GM21447 (cell line): ENCODE results near the gene INPP4A.

Source experiments
- ATAC-seq: cut with Tn5 transposase; IDR thresholded peaks from one replicate; pipeline ENCODE4 v1.9.1; 2021; ENCODE audit not compliant: unreplicated experiment

The INPP4A gene

GRCh38 chr2:98509542-98510321 is 65.1 kb downstream of the INPP4A start:
- no peak for ATAC-seq

GRCh38 chr2:98510322-98510662 is 65.6 kb downstream of the INPP4A start:
- no peak for ATAC-seq

GRCh38 chr2:98511981-98512380 is 67.3 kb downstream of the INPP4A start:
- no peak for ATAC-seq

- ATAC-seq = no peak
Measured at GRCh38 chr2:98512699-98513098, 68.0 kb downstream of the INPP4A start.

GRCh38 chr2:98514096-98514639 is 69.5 kb downstream of the INPP4A start:
- no peak for ATAC-seq

DNA sequence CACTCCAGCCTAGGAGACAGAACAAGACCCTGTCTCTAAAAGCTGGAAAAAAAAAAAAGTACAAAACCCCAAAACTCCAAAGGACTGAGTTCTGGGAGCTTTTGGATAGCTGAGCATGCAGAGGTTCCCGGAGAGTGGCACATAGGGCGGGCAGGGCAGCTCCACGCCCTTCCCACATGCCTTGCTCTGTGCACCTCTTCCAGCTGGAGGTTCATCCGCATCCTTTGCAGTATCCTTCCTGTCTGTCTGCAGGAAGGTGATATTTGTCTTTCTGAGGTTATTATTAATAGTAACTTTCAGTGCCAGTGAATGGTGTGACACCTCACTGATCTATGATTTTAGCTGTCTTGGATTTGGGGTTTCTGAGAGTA is 70.2 kb downstream of the INPP4A start:
- ATAC-seq = no peak

DNA sequence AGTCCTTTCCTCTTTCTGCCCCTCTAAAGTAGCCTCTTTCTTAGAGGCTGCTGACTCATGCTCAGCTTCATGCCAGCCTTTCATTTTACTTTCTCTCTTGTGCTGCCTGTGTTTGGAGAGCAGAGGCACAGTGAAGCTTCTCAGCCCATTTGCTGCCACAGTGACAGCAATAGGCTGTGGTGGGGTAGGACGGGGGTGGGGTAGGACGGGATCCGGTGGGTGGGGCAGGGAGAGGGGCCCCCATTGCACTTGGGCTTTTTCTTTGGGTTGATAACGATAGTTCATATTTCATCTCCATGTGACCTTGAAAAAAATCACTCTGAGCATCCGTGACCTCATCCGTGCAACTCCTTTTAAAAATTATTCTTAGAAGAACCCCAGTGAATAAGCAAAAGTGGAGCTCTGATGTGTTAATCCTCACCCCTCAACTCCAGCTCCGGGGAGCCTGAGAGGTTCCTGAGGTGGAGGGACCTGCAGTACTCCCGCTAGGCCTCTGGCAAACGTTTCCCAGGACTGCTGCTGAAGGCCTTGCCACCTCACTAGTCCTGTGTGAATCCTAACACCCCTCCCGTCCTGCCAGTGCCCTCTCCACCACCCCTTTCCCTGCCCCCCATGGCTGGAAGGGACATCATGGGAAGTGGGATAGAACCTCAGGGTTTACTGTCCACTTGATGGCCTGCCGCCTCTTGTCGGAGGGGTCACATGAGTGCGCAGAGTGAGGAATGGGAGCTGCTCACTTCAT is 70.8 kb downstream of the INPP4A start:
- peak; percentile 62 for ATAC-seq

GRCh38 chr2:98516571-98516970 is 71.9 kb downstream of the INPP4A start:
- ATAC-seq = no peak

GRCh38 chr2:98517636-98518035 is 73.0 kb downstream of the INPP4A start:
- ATAC-seq = no peak

DNA sequence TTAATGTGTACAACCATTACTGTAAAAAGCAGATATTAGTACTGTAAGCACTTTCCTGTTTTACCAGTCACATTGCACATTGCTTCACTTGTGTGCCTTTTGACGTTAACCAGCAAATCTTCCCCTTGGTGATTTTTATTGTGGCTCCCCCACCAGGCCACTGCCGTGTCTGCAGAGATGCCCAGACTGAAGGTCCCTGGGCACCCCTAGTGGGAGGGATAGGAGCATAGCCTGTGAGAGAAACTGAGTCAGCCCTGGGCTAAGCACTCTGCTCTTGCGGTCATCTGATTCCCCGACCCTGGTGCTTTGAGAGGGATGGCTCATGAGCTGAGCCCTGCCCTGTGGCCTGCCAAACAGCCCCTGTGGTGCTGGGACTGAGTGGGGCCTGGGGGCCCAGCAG is 73.4 kb downstream of the INPP4A start:
- no peak for ATAC-seq

GRCh38 chr2:98519156-98519555 is 74.5 kb downstream of the INPP4A start:
- ATAC-seq = no peak

DNA sequence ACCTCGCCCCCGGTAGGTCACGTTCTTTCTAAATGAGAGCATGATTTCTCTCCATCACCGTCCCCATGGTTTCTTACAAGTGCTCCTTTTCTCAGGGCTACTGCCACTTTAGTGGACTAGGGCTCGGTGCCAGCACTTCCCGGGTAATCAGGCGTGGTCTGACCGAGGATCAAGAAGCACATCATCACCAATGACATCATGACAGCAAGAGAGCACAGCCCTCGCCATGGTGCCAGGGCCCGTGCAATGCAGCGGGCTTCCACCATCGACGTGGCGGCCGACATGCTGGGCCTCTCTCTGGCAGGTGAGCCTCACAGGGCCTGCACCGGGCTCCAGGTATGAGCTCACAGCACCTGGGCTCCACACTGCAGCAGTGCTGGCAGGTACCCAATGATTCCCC is 75.2 kb downstream of the INPP4A start:
- no peak for ATAC-seq

GRCh38 chr2:98520806-98521205 is 76.1 kb downstream of the INPP4A start:
- ATAC-seq = no peak

DNA sequence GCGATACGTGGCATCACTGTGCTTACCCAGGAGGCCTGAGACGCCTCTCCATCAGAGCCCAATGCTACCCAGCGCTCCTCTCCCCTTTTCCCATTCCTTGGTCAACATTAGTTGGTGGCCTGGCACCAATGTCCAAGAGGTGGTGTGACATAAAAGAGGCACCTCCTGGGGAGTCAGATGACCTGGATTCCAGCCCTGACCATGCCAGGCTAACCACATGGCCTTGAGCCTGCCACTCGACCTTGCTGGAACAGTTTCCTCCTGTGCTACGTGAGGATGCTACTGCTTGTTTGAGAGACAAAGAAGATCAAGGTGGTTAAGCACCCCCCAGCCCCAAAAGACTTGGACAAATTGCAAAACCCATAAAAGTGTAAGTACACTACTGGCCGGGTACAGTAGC is 76.6 kb downstream of the INPP4A start:
- ATAC-seq = no peak

DNA sequence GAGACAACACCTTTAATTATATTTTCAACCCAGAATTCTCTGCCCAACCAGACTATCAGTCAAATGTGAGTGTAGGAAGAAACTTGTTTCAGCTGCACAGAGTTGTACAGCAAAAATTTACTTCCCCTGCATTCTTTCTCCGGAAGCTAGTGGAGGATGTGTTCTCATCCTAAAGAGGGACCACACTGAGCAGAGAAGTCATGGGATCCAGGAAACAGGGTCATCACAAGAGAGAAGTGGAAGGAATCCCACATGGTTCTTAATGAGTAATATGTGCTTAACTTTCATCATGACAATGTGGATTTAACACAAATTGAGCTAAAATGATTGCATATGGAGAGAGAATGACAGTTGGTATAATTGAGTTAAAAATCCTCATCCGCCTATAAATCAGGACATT is 78.2 kb downstream of the INPP4A start:
- no peak for ATAC-seq

GRCh38 chr2:98524168-98524567 is 79.5 kb downstream of the INPP4A start:
- ATAC-seq = no peak

DNA sequence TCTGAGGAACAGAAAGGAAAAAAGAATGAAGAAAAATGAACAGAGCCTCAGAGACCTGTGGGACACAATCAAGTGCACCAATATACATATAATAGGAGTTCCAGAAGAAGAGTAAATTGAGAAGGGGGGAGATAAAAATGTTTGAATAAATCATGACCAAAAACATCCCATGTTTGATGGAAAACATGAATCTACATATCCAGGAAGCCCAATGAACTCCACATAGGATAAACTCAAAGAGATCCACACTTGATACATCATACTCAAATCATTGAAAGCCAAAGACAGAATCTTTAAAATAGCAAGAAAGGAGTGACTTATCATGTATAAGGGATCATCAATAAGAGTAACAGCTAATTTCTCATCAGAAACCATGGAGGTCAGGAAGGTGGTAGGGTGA is 83.7 kb downstream of the INPP4A start:
- ATAC-seq = no peak

GRCh38 chr2:98530114-98530513 is 85.5 kb downstream of the INPP4A start:
- ATAC-seq = no peak

GRCh38 chr2:98532756-98533155 is 88.1 kb downstream of the INPP4A start:
- ATAC-seq = no peak

DNA sequence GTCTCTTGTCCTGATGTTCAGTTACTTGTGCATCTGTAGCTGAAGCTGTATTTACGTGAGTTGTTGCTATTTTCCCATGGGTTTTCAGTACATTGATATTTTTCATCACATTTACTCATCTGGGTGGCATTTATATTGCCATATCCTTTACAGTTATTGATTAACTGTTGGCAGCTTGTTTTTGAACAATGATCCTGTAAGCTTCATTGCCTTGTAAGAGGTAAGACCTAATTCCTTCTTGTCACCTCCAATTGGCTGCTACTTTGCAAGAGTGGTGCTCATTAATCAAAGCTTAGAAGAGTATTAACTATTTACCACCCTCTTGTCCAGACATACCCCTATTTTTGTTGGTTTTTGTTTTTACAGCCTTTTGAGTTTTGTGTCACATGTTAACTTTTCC is 88.9 kb downstream of the INPP4A start:
- no peak for ATAC-seq

GRCh38 chr2:98534761-98535160 is 90.1 kb downstream of the INPP4A start:
- ATAC-seq = no peak

GRCh38 chr2:98535971-98536677 is 91.5 kb downstream of the INPP4A start:
- ATAC-seq = no peak
